Mesodermal cell (in vitro differentiated cells): ENCODE data around the gene TRIP12.
"Not testable (repeated sequence)": the region's sequence is repeated elsewhere in the genome, so short reads cannot be mapped to it uniquely, and the experiment has no call there.

Experiments
- H3K27ac ChIP-seq: 2 replicates; pipeline ENCODE4 v1.7.0; 2013; ENCODE audit warnings: mild to moderate bottlenecking, low read depth, low read length, moderate library complexity; ENCODE audit not compliant: severe bottlenecking
- H3K36me3 ChIP-seq: 2 replicates; pipeline ENCODE4 v1.7.1; 2013; ENCODE audit warnings: mild to moderate bottlenecking, low read length, moderate library complexity; ENCODE audit not compliant: control insufficient read depth, insufficient read depth
- H3K4me1 ChIP-seq: one replicate; pipeline ENCODE4 v1.7.1; 2013; ENCODE audit warnings: mild to moderate bottlenecking, low read length; ENCODE audit not compliant: insufficient read depth, control insufficient read depth, poor library complexity, severe bottlenecking
- H3K4me3 ChIP-seq: 2 replicates; pipeline ENCODE4 v1.7.0; 2013; ENCODE audit warnings: low read length, control low read depth, mild to moderate bottlenecking; ENCODE audit not compliant: insufficient read depth, poor library complexity, severe bottlenecking; ENCODE audit errors: extremely low read depth
- H3K9me3 ChIP-seq: 2 replicates; pipeline ENCODE4 v1.7.1; 2013; ENCODE audit warnings: mild to moderate bottlenecking, low read length, moderate library complexity; ENCODE audit not compliant: control insufficient read depth
- WGBS, 2 experiments: methylation state at CpG; one replicate each; pipeline ENCODE4 v1.1.5; 2013; ENCODE audit warnings: missing lambda C conversion rate in 2 of 2; ENCODE audit not compliant: insufficient coverage in 2 of 2; 5-methylcytosine and 5-hydroxymethylcytosine counted together

TRIP12 gene

GRCh38 chr2:229740279-229740678 is 181.5 kb downstream of the TRIP12 start:
- Histone ChIP-seq H3K27ac (no peak overlapping the region), H3K4me1 (no peaks in the 10 kb centered on the region), H3K9me3 (peaks cover 15% of the 10 kb centered on the region), H3K4me3 (no peak overlapping the region), H3K36me3 (no peaks in the 10 kb centered on the region)
- 91 to 95% methylated on average over 4 of the region's 4 CpGs for WGBS, 2 experiments

- Histone ChIP-seq H3K36me3 (no peaks in the 10 kb centered on the region), H3K4me3 (no peak overlapping the region), H3K4me1 (peaks cover 4% of the 10 kb centered on the region), H3K27ac (no peak overlapping the region), H3K9me3 (peaks cover 15% of the 10 kb centered on the region)
- 50 to 100% methylated on average over 1 of the region's 3 CpGs for WGBS, 2 experiments
Observed at GRCh38 chr2:229738024-229738625, 183.7 kb downstream of the TRIP12 start.

DNA sequence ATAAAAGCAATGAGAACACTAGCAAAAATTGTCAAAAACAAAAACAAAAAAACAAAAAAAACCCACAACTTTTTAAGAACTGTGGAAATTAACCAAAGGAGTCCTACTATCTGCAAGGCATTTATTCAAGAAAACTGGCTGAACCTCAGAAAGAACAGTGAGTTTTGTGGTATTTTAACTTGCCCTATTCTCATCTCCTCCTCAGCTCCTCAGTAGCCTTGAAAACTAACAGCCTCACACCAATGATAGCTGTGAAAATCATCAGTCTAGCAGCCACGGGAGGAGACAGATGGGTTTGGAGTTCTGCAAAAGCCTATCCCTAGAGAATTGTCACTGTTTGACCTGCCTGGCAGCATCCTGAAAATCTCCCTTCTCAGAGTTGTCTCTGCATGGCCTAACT is 187.4 kb downstream of the TRIP12 start:
- H3K4me3 ChIP-seq, result no peak overlapping the region
- H3K27ac ChIP-seq, result no peak overlapping the region
- 50% methylated on average over 1 of the region's 1 CpG; no CpG with 5 or more reads in 1 of the 2 experiments for WGBS, 2 experiments
- H3K4me1 ChIP-seq, result peaks cover 4% of the 10 kb centered on the region
- peaks cover 14% of the 10 kb centered on the region for H3K9me3 ChIP-seq
- no peaks in the 10 kb centered on the region for H3K36me3 ChIP-seq

DNA sequence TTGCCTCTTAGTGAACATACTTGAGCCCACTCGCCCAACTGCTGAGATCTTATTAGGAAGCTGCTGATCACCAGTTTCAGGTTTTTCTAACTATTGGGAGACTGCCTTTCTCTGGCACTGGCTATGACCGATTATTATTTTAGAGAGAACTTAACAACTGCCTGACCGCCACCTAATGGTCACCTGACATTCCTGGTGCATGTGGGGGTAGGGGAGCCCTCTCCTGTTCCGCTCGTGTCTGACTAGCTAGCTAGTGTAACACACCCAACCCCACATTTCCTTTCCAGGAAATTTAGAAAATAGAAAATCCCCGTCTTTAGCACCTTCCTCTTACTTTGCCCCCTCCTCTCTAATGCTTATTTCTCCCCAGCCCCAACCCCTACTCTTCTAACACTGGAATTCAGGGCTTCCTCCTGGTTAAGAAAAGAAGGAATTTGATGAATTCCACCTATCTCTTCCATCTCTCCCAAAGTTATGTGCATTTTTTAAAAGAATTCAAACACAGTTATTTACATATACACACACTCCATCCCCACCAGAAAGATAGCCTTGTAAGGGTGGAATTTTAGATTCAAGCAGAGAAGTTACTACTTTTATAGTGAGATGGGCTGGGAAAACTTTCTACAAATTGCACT is 188.1 kb downstream of the TRIP12 start:
- H3K4me3 ChIP-seq, result no peak overlapping the region
- H3K36me3 ChIP-seq, result no peaks in the 10 kb centered on the region
- H3K4me1 ChIP-seq, result peaks cover 4% of the 10 kb centered on the region
- H3K9me3 ChIP-seq, result peaks cover 8% of the 10 kb centered on the region
- 72 to 78% methylated on average over 1 to 5 of the region's 6 CpGs for WGBS, 2 experiments
- no peak overlapping the region for H3K27ac ChIP-seq

GRCh38 chr2:229732897-229733296 is 188.9 kb downstream of the TRIP12 start:
- 59 to 80% methylated on average over 3 to 5 of the region's 6 CpGs for WGBS, 2 experiments
- Histone ChIP-seq H3K4me1 (peaks cover 4% of the 10 kb centered on the region), H3K27ac (no peak overlapping the region), H3K36me3 (no peaks in the 10 kb centered on the region), H3K9me3 (peaks cover 6% of the 10 kb centered on the region), H3K4me3 (no peak overlapping the region)

GRCh38 chr2:229731916-229732315 is 189.9 kb downstream of the TRIP12 start:
- peaks cover 4% of the 10 kb centered on the region for H3K4me1 ChIP-seq
- 76 to 94% methylated on average over 3 of the region's 4 CpGs for WGBS, 2 experiments
- H3K27ac ChIP-seq, result no peak overlapping the region
- no peak overlapping the region for H3K4me3 ChIP-seq
- H3K9me3 ChIP-seq, result no peaks in the 10 kb centered on the region
- H3K36me3 ChIP-seq, result no peaks in the 10 kb centered on the region

GRCh38 chr2:229731363-229731762 is 190.4 kb downstream of the TRIP12 start:
- Histone ChIP-seq H3K9me3 (no peaks in the 10 kb centered on the region), H3K4me1 (peaks cover 4% of the 10 kb centered on the region), H3K27ac (no peak overlapping the region), H3K36me3 (no peaks in the 10 kb centered on the region), H3K4me3 (no peak overlapping the region)
- WGBS, 2 experiments, result 92 to 95% methylated on average over 3 to 5 of the region's 5 CpGs

DNA sequence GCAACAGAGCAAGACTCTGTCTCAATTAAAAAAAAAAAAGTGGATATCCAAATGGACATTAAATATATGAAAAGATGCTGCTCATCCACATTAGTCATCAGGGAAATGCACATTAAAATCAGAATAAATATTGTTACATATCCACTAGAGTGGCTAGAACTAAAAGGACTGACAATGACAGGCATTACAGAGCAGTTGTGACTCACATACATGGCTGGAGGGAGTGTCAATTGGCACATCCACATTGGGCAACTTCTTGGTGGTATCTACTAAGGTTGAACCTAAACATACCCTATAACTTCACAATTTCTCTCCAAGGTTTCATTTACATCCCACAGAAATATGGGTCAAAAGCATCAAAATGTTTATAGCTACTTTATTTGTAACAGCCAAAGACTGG is 193.4 kb downstream of the TRIP12 start:
- Histone ChIP-seq H3K4me1 (no peaks in the 10 kb centered on the region), H3K36me3 (no peaks in the 10 kb centered on the region), H3K27ac (no peak overlapping the region), H3K9me3 (no peaks in the 10 kb centered on the region), H3K4me3 (no peak overlapping the region)

- Histone ChIP-seq H3K4me1 (no peaks in the 10 kb centered on the region), H3K27ac (no peak overlapping the region), H3K4me3 (no peak overlapping the region), H3K9me3 (no peaks in the 10 kb centered on the region), H3K36me3 (no peaks in the 10 kb centered on the region)
- WGBS, 2 experiments, result 93 to 100% methylated on average over 2 of the region's 2 CpGs
Observed at GRCh38 chr2:229726643-229727042, 195.2 kb downstream of the TRIP12 start.

GRCh38 chr2:229725716-229726574 is 195.9 kb downstream of the TRIP12 start:
- Histone ChIP-seq H3K36me3 (no peaks in the 10 kb centered on the region), H3K4me1 (no peaks in the 10 kb centered on the region), H3K27ac (no peak overlapping the region), H3K9me3 (no peaks in the 10 kb centered on the region), H3K4me3 (no peak overlapping the region)
- 82 to 91% methylated on average over 7 of the region's 7 CpGs for WGBS, 2 experiments

- not testable (repeated sequence) for H3K9me3 ChIP-seq
Observed at GRCh38 chr2:229723192-229723591, 198.6 kb downstream of the TRIP12 start.

More at GRCh38 chr2:229723192-229723591, 198.6 kb downstream of the TRIP12 start:
- WGBS, 2 experiments, result 95% methylated on average over 2 of the region's 3 CpGs; no CpG with 5 or more reads in 1 of the 2 experiments
- not testable (repeated sequence) for H3K27ac ChIP-seq, H3K36me3 ChIP-seq, H3K4me1 ChIP-seq, H3K4me3 ChIP-seq
